Type B pancreatic cell (in vitro differentiated cells): ENCODE results near the gene KIRREL3. TPM values are rescaled to one million over a fixed set of nuclear protein-coding genes. Genes with fewer than 3 reads are reported as not detected.

Experiments used
- DNase-seq: peaks from one replicate; pipeline ENCODE4 v3.0.0; 2021; ENCODE audit warnings: mixed read lengths; ENCODE audit not compliant: unreplicated experiment; ENCODE audit errors: extremely low spot score
- H3K27ac Mint-ChIP-seq: 2 replicates; pipeline ENCODE4 v1.8.0; 2021; ENCODE audit warnings: mild to moderate bottlenecking, mixed read lengths
- H3K27me3 Mint-ChIP-seq: 2 replicates; pipeline ENCODE4 v1.8.0; 2021; ENCODE audit warnings: mixed read lengths
- H3K36me3 Mint-ChIP-seq: 2 replicates; pipeline ENCODE4 v1.8.0; 2021; ENCODE audit warnings: mixed read lengths
- H3K4me1 Mint-ChIP-seq: one replicate; pipeline ENCODE4 v1.8.0; 2021; ENCODE audit warnings: mixed read lengths; ENCODE audit not compliant: unreplicated experiment
- H3K4me3 Mint-ChIP-seq: 2 replicates; pipeline ENCODE4 v1.8.0; 2021; ENCODE audit warnings: mild to moderate bottlenecking, mixed read lengths
- H3K9me3 Mint-ChIP-seq: 2 replicates; pipeline ENCODE4 v1.8.0; 2021; ENCODE audit warnings: mixed read lengths
- CTCF ChIP-seq: fragments of 200-600 bp; sonication (generic); conservative IDR thresholded peaks from 2 replicates; pipeline ENCODE4 v1.5.0; 2021; ENCODE audit warnings: antibody characterized with exemption, mild to moderate bottlenecking
- total RNA-seq: library from RNA; stranded (reverse); gene quantifications from 2 replicates; pipeline ENCODE4 v1.2.1, GENCODE V29; 2021; ENCODE audit warnings: low replicate concordance

The KIRREL3 gene
- total RNA-seq, 1 donor from 2014 or later: 4.1 TPM

- Mint-ChIP-seq H3K27me3 (peaks cover 26% of the 10 kb centered on the region), H3K27ac (no peak overlapping the region), H3K4me1 (peaks cover 3% of the 10 kb centered on the region), H3K4me3 (no peak overlapping the region), H3K9me3 (no peaks in the 10 kb centered on the region), H3K36me3 (no peaks in the 10 kb centered on the region)
- no peak for DNase-seq
- no peak for TF ChIP-seq CTCF
Observed at GRCh38 chr11:126680700-126681099, 319.9 kb downstream of the KIRREL3 start.

GRCh38 chr11:126680131-126680530 lies 320.4 kb downstream of the KIRREL3 start:
- Mint-ChIP-seq H3K36me3 (no peaks in the 10 kb centered on the region), H3K4me3 (no peak overlapping the region)
- DNase-seq: no peak

GRCh38 chr11:126679033-126679432 lies 321.5 kb downstream of the KIRREL3 start:
- Mint-ChIP-seq H3K4me1 (peaks cover 3% of the 10 kb centered on the region), H3K9me3 (no peaks in the 10 kb centered on the region), H3K36me3 (no peaks in the 10 kb centered on the region), H3K4me3 (no peak overlapping the region), H3K27me3 (peaks cover 19% of the 10 kb centered on the region), H3K27ac (no peak overlapping the region)
- DNase-seq: no peak
- TF ChIP-seq CTCF: no peak

More at GRCh38 chr11:126680131-126680530, 320.4 kb downstream of the KIRREL3 start:
- Mint-ChIP-seq H3K4me1 (peaks cover 3% of the 10 kb centered on the region), H3K9me3 (no peaks in the 10 kb centered on the region), H3K27ac (no peak overlapping the region), H3K27me3 (peaks cover 26% of the 10 kb centered on the region)
- no peak for TF ChIP-seq CTCF

GRCh38 chr11:126676536-126676935 lies 324.0 kb downstream of the KIRREL3 start:
- H3K4me1 Mint-ChIP-seq: peaks cover 3% of the 10 kb centered on the region
- no peak for DNase-seq
- no peaks in the 10 kb centered on the region for H3K9me3 Mint-ChIP-seq
- H3K4me3 Mint-ChIP-seq: no peak overlapping the region
- no peak for TF ChIP-seq CTCF
- no peaks in the 10 kb centered on the region for H3K36me3 Mint-ChIP-seq
- peaks cover 23% of the 10 kb centered on the region for H3K27me3 Mint-ChIP-seq
- H3K27ac Mint-ChIP-seq: no peak overlapping the region

- Mint-ChIP-seq H3K36me3 (no peaks in the 10 kb centered on the region), H3K4me3 (no peak overlapping the region), H3K27me3 (peaks cover 29% of the 10 kb centered on the region), H3K27ac (no peak overlapping the region), H3K4me1 (peaks cover 4% of the 10 kb centered on the region), H3K9me3 (no peaks in the 10 kb centered on the region)
- no peak for TF ChIP-seq CTCF
- DNase-seq: no peak
Observed at GRCh38 chr11:126673319-126673718, 327.3 kb downstream of the KIRREL3 start.

- TF ChIP-seq CTCF: no peak
- H3K4me1 Mint-ChIP-seq: peaks cover 8% of the 10 kb centered on the region
- no peak for DNase-seq
- no peak overlapping the region for H3K4me3 Mint-ChIP-seq
- no peaks in the 10 kb centered on the region for H3K9me3 Mint-ChIP-seq
- H3K27me3 Mint-ChIP-seq: peaks cover 33% of the 10 kb centered on the region
- no peak overlapping the region for H3K27ac Mint-ChIP-seq
- no peaks in the 10 kb centered on the region for H3K36me3 Mint-ChIP-seq
Observed at GRCh38 chr11:126669416-126669815, 331.2 kb downstream of the KIRREL3 start.
